Frontal cortex (tissue), 4 donors: Measurements from ENCODE around the gene RAB36. TPM values are rescaled to one million over a fixed set of nuclear protein-coding genes. Genes with fewer than 3 reads are reported as not detected.
"Not testable (repeated sequence)": the region's sequence is repeated elsewhere in the genome, so short reads cannot be mapped to it uniquely, and the experiment has no call there.

Experiments used
- DNase-seq, 2 donors: peaks; one replicate each; pipeline ENCODE4 v3.0.0; 2012; ENCODE audit warnings: low spot score in 2 of 2
- FAIRE-seq: peaks from 2 replicates; lab custom pipeline; 2012; peaks lifted over from hg19 to GRCh38; lab: Jason Lieb, UNC
- total RNA-seq: library from RNA; depleted of rRNA; stranded (reverse); fragments of >200 nt; gene quantifications from one replicate; pipeline ENCODE4 v1.2.3, GENCODE V29; 2014
- donor health status: control.
- donor health status: control.
- donor health status: control.

Gene RAB36
- total RNA-seq, 1 donor from 2014 or later, result 2.9 TPM

DNA sequence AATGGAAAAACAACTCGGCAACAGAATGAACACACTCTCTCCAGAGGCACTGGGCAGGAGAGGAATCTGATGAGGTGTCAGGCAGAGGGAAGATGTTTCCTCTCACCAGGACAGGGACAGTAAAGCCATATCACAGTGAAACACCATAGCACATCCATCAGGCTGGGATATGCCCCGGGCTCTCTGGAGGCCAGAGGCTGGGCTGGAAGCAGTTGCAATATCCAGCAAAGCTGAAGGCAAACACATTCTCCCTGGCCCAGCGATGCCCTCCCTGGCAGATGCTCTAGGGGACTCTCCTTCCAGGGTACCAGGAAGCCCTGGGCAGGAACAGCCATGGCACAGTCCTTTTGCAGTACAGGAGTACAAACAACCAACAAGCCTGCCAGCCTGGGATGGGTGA lies 14.6 kb upstream of the RAB36 start:
- FAIRE-seq (no peak), DNase-seq (no peak)

DNA sequence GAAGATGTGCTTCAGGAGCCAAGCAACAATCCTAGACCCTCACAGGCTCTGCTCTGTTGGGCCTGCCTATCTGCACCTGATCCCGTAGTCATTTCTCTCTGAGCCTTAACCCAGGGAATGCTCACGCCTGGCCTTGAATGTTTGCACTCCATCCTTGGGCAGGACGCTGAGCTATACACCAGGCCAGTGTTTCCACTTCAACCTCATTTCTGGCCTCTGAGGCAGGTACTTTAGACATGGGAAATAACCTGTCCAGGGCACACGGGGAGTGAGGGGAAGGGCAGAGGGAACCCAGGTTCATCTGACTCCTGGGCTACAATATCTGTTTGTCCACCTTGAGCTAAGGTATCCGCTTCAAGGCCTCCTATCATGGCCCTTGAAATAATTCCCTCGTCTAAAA lies 13.3 kb upstream of the RAB36 start:
- FAIRE-seq (no peak), DNase-seq (no peak)

DNA sequence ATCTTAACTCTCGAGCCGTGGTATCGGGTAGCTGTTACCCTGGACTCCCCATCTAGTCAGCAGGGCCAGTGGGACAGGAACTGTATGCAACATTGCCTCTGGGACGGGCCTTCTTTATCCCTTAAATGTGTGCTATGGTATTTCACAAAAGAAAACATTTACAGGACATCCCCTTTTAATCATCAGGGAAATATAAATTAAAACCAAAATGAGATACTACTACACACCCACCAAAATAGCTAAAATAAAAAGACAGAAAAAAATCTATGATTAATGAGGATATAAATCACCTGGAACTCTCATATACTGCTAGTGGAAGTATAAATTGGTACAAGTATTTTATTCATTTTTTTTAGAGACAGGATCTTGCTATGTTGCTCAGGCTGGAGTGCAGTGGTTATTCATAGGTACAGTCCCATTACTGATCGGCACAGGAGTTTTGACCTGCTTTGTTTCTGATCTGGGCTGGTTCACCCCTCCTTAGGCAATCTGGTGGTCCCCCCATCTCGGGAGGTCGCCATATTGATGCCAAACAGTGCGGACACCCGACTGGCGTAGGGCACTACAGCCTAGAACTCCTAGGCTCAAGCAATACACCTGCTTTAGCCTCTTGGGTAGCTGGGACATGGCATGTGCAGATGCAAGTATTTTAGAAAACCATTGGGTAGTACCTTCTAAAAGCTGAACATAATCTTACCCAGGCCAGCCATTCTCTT lies 12.7 kb upstream of the RAB36 start:
- no peak for DNase-seq
- FAIRE-seq, result no peak

DNA sequence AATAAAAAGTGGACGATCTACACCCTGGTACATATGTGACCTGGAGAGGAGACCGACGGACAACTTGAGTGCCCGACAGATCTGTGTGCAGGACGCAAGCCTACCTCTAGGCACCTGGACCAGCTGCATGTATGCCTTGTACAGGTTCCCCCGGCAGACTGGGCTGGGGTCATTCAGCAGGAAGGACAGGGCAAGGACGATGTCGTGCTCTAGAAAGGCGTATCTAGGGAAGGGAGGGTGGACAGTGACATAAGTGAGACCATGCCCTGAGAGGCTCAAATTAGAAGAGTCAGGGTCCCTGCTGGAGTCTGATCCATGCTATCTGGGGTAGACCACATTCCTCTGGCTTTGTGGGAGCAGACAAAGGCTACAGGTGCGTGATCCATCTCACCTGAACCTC lies 11.4 kb upstream of the RAB36 start:
- FAIRE-seq (no peak), DNase-seq (no peak)

DNA sequence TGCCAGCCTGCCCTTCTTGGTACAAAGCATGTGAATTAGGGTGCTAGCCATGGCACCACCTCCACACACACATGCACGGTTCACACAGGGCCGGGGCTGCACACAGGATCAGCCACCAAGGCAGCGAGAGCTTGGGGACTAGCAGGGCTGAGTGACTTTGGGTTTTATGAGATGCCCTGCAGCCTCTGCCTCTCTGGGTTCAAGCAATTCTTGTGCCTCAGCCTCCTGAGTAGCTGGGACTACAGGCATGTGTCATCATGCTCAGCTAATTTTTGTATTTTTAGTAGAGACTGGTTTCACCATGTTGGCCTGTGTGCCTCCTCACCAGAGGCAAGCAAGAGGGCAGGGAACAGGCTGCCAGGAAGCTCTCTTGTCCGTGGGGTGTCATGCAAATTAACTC lies 8.3 kb upstream of the RAB36 start:
- not testable (repeated sequence) for DNase-seq, FAIRE-seq

DNA sequence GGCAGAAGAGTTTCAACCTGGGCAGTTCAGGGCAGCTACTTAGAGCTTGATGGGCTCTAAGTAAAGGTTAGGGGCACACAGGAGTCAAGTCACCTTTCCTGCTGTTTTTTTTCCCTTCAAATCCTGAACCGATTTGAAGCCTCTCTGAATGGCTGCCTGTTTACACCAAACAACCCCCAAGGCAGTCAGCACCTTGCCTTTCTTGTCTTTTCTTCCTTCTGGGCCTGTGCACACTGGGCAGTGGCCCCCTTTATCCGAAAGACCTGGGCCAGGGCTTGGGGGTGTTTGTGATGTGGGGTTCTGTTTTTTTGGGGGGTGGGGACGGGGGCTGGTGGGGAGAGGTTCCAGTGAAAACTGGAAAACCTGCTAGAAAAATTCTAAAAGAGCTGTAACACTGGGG lies 7.8 kb upstream of the RAB36 start:
- FAIRE-seq, result no peak
- DNase-seq, result no peak

DNA sequence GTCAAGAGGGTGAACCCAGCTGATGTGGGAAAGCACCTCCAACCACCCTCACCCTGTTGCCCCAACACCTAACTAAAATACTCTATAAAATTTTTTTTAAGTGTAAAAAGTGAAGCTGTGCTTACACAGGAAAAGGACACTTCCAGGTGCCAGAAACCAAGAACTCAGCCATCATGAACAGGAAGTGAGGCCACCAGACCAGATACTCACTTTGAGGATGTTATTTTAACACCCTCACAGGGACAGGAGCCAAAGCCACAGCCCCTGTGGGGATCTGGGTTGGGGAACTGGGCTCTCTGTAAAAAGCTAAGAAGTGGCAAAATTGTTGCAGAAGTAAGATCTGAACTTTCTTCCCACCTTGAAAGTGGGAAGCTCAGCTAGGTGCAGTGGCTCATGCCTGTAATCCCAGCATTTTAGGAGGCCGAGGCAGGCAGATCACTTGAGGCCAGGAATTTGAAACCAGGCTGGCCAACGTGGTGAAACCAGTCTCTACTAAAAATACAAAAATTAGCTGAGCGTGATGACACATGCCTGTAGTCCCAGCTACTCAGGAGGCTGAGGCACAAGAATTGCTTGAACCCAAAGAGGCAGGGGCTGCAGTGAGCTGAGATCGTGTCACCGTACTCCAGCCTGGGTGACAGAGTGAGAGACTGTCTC lies 7.2 kb upstream of the RAB36 start:
- FAIRE-seq (no peak), DNase-seq (no peak)

DNA sequence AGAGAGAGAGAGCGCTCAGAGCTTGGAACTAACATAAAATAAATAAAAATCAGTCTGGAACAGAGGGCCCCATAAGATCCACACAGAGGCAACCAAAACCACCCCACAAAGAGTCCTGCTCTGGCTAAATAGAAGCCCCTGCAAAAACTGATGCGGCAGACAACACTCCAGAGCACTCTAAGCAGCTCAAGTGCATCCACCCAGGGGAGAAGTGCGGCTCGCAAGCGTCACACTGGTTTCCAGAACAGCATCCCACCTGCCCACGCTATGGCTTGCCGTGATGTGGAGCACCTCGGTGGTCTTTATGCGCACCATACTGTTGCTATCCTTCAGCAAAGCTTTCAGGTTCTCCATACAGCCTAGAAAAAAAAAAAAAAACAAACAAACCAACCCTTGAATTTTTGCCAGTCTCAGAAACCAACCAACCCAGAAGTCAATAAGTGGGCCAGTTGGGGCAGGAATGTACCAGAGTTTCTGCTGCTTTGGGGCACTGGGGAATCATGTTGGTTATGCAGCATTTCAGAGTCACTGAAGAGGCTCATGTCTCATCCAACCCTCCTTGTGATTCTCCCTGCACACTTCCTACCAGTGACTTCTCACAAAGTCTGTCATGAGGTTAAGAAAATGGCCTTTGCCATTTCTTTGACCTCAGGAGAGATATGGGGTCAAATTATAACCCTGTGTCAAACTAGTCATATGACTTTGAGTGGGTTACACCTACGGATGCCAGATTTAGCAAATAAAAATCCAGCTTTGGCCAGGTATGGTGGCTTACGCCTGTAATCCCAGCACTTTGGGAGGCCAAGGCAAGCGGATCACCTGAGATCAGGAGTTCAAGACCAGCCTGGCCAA lies 6.5 kb upstream of the RAB36 start:
- no peak for FAIRE-seq
- no peak for DNase-seq

DNA sequence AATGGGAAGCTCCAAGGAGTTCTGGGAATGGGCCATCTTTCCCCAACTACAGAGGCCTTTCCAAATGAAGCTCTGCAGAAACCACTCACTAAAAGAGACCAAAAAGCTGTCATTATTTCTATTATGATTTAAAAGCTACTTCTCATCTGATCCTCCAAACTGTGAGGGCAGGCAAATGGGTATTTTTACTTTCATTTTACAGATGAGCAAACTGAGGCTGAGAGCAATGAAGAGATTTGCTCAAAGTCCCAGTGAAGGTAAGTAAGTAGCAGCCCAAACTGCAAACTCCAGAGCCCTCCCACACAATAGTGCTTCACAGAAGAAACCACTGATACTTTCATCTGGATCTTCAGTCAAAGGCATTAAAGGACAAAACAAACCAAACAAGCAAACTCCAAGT lies 4.9 kb upstream of the RAB36 start:
- FAIRE-seq (no peak), DNase-seq (no peak)

DNA sequence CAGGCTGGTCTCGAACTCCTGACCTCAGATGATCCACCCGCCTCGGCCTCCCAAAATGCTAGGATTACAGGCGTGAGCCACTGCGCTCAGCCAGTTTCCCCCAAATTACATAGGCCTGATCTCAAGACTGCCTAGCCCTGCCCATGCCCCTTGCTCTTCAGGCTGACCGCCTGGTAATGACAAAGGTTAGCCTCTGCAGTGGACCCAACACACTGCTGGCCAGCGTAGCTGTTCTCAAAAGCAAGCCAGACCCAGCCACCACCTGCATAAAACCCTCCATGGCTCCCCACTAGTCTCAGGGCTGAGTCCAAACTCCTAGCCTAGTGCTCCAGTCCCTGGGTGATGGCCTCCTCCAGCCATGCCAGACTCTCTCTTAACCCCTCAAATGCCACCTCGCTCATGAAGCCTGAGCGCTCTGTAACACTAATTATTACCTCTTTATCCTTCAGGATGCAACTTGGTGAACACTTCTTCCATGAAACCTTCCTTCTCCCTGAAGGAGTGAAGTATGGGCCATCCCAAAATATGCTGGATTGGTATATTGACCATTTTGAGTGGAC lies 2.7 kb upstream of the RAB36 start:
- FAIRE-seq, result no peak

DNA sequence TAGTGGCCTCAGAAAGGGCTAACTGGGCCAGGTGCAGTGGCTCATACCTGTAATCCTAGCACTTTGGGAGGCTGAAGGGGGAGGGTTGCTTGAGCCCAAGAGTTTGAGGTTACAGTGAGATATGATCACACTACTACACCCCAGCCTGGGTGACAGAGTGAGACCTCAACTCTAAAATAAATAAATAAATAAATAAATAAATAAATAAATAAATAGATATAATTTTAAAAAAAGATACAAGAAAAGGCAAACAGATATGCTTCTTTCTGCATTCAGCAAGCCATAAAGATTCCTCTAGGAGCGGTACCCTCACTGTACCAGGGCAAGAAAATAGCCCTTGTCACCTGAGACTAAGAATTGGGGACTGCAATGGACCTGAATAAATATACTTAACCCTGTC lies 2.2 kb upstream of the RAB36 start:
- DNase-seq, result no peak
- no peak for FAIRE-seq

More for the DNA sequence above, 2.7 kb upstream of the RAB36 start:
- no peak for DNase-seq

DNA sequence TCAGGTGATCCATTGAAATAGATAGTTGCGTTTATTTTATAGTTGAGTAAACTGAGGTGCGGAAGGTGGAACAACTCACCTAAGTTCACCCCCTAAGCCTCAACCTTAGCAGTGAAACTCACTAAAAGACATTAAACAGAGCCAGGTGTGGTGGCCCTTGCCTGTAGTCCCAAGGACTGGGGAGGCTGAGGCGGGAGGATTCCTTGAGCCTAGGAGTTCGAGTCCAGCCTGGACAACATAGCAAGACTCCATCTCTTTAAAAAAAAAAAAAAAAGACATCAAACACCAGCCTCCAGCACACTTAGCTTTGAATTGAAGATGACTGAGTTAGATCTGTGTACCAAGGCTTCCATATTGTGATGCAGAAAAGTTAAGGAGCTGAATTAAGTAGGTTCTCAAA lies 845 bp upstream of the RAB36 start:
- DNase-seq (no peak), FAIRE-seq (no peak)

DNA sequence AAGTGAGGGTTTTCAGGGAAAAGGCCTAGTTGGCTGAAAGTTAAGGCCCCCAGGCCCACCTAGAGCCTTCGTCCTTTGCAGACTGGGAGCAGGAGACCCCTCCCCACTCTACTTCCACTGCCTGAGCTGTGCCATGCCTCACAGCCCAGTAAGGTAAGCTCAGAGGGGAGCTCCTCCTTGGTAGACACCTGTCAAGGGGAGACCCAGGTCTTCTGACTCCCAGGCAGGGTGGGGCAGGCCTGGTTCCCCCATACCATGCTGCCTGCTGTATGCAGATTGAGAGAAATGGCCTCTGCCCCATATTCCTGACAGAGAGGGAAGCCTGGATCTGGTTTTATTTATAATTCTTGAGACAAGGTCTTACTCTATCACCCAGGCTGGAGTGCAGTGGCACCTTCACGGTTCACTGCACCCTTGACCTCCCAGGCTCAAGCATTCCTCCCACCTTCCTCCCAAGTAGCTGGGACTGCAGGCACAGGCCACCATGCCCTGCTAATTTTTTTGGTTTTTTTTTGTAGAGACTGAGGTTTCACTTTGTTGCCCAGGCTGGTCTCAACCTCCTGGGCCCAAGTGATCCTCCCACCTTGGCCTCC lies 697 bp downstream of the RAB36 start:
- FAIRE-seq, result no peak
- DNase-seq, result no peak

DNA sequence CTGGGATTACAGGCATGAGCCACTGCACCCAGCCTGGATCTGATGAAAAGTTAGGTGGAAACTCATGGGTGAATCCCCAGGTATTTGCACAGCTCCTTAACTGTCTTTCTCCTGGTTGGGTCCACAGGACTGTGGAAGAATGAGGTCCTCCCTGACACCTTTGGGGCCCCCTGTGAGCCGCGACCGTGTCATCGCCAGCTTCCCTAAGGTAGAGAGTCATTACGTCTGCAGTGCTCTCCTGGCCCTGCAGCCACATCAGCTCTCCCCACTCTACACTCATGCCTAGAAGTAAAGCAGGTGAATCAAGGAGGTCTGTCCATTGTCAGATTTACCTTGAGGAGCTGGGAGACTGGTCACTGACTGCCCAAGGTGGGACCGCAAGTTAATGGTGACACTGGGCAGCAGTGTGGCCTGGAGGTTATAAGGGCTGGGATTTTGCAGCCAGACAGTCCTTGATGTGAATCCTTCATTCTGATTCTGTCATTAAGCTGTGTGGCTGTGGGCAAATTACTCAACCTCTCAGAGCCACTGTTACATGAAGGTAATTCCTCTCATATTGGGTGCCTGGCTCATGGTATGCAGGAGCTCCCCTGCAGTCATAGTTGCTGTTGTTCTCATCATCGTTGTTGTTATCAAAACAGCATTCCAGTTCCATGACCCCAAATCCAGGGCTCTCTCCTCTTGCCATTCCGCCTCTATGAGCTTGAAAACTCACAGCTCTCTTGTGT lies 1.4 kb downstream of the RAB36 start:
- no peak for DNase-seq

DNA sequence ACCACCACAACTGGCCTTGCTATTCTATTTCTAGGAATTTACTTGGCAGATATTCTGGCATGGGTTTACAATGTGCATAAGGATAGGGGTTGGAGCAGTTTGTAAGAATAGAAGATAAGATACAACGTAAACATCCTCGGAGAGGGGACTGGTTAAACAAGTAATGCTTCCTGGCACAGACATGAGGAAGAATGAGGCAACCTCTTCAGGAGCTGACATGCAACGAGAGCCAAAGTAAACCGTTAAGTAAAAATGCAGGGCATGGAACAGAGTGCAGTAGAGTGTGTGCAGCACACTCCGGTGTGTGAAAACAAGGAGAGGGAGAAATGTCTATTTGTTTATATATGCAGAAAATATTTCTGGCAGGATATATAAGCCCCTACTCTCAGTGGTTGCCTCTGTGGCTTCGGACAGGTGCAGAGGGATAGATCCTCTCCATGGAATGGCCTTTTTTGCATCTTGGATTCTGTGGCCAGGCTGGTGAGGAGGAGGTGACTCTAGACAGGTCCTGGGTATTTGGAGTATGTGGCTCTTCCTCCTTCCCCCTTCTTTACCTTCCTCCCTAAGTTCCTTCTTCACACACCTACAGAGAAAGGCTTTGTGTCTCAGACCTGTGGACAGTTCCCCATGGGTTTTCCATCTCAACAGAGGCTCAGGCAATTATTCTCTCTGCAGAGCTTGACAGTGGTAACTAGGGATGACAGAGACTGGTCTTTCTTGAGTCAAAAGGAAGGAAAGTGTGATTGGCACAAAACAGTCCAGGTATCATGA lies 2.5 kb downstream of the RAB36 start:
- DNase-seq, result no peak

More for the DNA sequence above, 1.4 kb downstream of the RAB36 start:
- no peak for FAIRE-seq

DNA sequence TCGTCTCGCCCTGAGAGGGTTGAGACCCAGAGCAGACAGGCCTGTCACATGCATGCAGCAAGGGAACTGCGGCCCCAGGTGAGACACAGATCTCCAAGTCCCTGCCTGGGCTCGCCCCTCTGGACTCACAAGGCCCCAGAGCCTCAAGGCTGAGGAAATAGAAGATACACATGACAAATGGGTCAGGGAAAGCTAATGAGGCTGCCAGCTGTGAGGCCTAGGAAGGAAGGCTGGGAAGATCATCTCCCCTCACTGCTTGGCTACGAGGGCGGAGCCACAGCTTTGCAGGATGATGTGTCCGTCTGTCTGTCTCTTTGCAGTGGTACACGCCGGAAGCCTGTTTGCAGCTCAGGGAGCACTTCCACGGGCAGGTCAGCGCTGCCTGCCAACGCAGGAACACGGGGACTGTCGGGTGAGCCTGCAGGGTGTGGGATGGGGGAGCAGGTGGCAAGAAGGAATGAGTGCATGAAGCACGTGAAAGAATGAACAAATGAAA lies 4.5 kb downstream of the RAB36 start:
- no peak for FAIRE-seq
- no peak for DNase-seq

More for the DNA sequence above, 2.5 kb downstream of the RAB36 start:
- FAIRE-seq, result no peak

DNA sequence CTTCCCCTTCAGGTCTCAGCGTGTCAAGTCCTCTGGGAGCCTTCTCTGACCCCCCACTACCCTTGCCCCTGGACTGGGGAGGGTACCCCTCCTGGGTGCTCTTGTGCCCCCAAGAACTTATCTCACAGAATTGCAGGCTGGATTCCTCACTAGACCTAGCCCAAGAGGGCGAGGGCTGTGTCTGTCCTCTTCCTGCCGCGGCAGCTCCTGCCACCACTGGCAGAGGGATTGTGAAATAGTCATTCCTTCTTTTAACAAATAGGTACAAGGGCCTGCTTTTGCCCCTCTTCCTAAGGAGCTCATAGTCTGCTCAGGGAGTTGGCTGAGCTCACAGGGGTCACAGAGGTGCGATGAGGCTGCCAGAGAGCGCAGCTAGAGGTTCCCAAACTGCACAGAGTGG lies 5.5 kb downstream of the RAB36 start:
- no peak for FAIRE-seq

DNA sequence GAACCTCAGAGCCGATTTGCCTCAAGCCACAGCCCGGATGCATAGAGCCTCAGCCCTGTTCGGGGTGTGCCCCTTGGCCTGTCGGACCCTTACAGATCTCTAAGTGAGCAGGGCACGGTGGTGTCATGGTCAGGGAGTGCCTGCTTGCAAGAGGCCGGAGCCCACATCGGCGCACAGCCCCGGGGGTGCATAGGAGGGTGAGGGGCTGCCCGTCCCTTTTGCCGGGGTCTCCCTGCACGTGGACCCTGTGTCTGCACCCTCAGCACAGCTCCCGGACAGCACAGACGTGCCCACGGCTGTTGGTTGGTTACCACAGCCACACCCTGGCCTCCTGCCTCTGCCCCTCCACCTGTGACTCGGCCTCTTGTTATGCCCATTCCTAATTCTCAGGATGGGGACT lies 6.5 kb downstream of the RAB36 start:
- DNase-seq (no peak), FAIRE-seq (no peak)

More for the DNA sequence above, 5.5 kb downstream of the RAB36 start:
- no peak for DNase-seq
